ENCODE measurements around the gene ABCB8. TPM values are rescaled to one million over a fixed set of nuclear protein-coding genes. Genes with fewer than 3 reads are reported as not detected.
A peak's percentile ranks its signal among the peaks of the same experiment; 100 is the strongest.

The ABCB8 gene
- total and polyA plus RNA-seq, 2 of the 8 experiments (the other 6 are each of a cell fraction or from before 2014, with no cell fraction given) = 17.7 to 27.0 TPM

- Histone ChIP-seq H4K8ac (ENCODE audit: extremely low read depth, insufficient read depth, low read length) (no peak overlapping the region), H2BK5ac (ENCODE audit: low read depth, low read length) (no peak overlapping the region), H3K9ac (replicated peaks in 1 of 4; ENCODE audit: extremely low read depth in 1 of 4, low read depth in 3 of 4, low read length in 3 of 4) (no peak overlapping the region), H3K4ac (replicated peaks; ENCODE audit: insufficient read length, low read depth, low read length) (no peak overlapping the region), H3K4me1 (replicated peaks in 1 of 4; ENCODE audit: control insufficient read depth in 3 of 4, insufficient read depth in 4 of 4, low read length in 3 of 4) (peaks cover 0 to 13% (median 5%) of the 10 kb centered on the region in 4 experiments; a peak in 5 of 7 replicates), H3K18ac (ENCODE audit: extremely low read depth, low read length) (no peak overlapping the region), H3K27me3 (replicated peaks in 1 of 4; ENCODE audit: control insufficient read depth in 3 of 4, extremely low read depth in 1 of 4, insufficient read depth in 3 of 4, low read length in 3 of 4) (no peaks in the 10 kb centered on the region), H3K9me3 (ENCODE audit: insufficient read depth in 2 of 2, low read depth in 1 of 2, low read length in 1 of 2) (no peaks in the 10 kb centered on the region), H2AK5ac (ENCODE audit: low read depth, low read length) (no peak overlapping the region), H3K23me2 (ENCODE audit: low read depth, low read length) (peaks cover 6% of the 10 kb centered on the region; the same call in 1 of the 2 replicates), H2BK120ac (replicated peaks; ENCODE audit: low read depth, low read length) (no peak overlapping the region), H3K23ac (ENCODE audit: insufficient read length) (no peak overlapping the region), H2BK20ac (ENCODE audit: low read length) (no peak overlapping the region), H3K56ac (replicated peaks; ENCODE audit: insufficient read length, low read depth, low read length) (no peak overlapping the region), H3K36me3 (ENCODE audit: control insufficient read depth in 2 of 4, insufficient read depth in 4 of 4, low read length in 3 of 4) (no peaks in the 10 kb centered on the region), H3K27ac (ENCODE audit: low read depth, low read length) (no peak overlapping the region), H2AFZ (ENCODE audit: low read length) (no peak overlapping the region), H3K79me1 (ENCODE audit: low read depth, low read length) (no peaks in the 10 kb centered on the region), H3K4me3 (ENCODE audit: extremely low read depth in 1 of 4, insufficient read depth in 2 of 4, low read depth in 3 of 4, low read length in 4 of 4) (no peak overlapping the region), H4K5ac (ENCODE audit: insufficient read length, low read depth, low read length) (no peak overlapping the region), H2BK15ac (ENCODE audit: low read length) (peak overlapping the region; percentile 46; the same call in 1 of the 2 replicates), H3K79me2 (ENCODE audit: control insufficient read depth in 1 of 2, insufficient read depth in 2 of 2, low read length in 2 of 2) (no peaks in the 10 kb centered on the region), H3K14ac (ENCODE audit: insufficient read length) (no peak overlapping the region), H4K20me1 (replicated peaks in 1 of 2; ENCODE audit: control insufficient read depth in 1 of 2, insufficient read depth in 2 of 2, low read length in 2 of 2) (no peaks in the 10 kb centered on the region), H2BK12ac (ENCODE audit: low read depth, low read length) (no peak overlapping the region), H4K91ac (replicated peaks; ENCODE audit: insufficient read length, low read length) (no peak overlapping the region), H3K4me2 (ENCODE audit: insufficient read depth in 1 of 2, low read depth in 2 of 2, low read length in 2 of 2) (no peak overlapping the region)
- FAIRE-seq = no peak
- ChIA-PET POLR2A (ENCODE audit: partially characterized antibody) (interaction anchor here (0.7 kb wide), 1 partner anchor 18 kb away, joined by 3 read pairs; no protein-coding TSS in a partner anchor), CTCF (ENCODE audit: partially characterized antibody) (interaction anchor here (1.5 to 5.7 kb wide), 3 partner anchors 10 to 34 kb away, joined by 5 to 56 read pairs (median 10); no protein-coding TSS in a partner anchor)
- no peak for TF ChIP-seq JUN (IDR thresholded peaks at IDR 0.05; ENCODE audit: low read depth, low read length)
- DNase-seq (ENCODE audit: low read depth in 1 of 2, low spot score in 2 of 2) = no peak
- WGBS, 2 experiments (ENCODE audit: extremely low coverage in 1 of 2, insufficient coverage in 1 of 2, insufficient read length in 1 of 2, insufficient replicate concordance in 2 of 2, low coverage in 1 of 2, low lambda C conversion rate in 2 of 2, missing lambda C conversion rate in 1 of 2) = 89 to 100% methylated on average over 2 to 4 of the region's 5 CpGs
Observed at GRCh38 chr7:150999497-151000230, 28.6 kb upstream of the ABCB8 start.
